NCI-H1092 treated with DMSO at 0.1 percent for 48 hours (cell line): ENCODE data around the gene GNL2.
A peak's percentile ranks its signal among the peaks of the same experiment; 100 is the strongest.
"Not testable (repeated sequence)": the region's sequence is repeated elsewhere in the genome, so short reads cannot be mapped to it uniquely, and the experiment has no call there.

Experiments used
- DNase-seq: peaks from one replicate; lab custom pipeline; 2025; lab: John Stamatoyannopoulos, UW

The GNL2 gene

DNA sequence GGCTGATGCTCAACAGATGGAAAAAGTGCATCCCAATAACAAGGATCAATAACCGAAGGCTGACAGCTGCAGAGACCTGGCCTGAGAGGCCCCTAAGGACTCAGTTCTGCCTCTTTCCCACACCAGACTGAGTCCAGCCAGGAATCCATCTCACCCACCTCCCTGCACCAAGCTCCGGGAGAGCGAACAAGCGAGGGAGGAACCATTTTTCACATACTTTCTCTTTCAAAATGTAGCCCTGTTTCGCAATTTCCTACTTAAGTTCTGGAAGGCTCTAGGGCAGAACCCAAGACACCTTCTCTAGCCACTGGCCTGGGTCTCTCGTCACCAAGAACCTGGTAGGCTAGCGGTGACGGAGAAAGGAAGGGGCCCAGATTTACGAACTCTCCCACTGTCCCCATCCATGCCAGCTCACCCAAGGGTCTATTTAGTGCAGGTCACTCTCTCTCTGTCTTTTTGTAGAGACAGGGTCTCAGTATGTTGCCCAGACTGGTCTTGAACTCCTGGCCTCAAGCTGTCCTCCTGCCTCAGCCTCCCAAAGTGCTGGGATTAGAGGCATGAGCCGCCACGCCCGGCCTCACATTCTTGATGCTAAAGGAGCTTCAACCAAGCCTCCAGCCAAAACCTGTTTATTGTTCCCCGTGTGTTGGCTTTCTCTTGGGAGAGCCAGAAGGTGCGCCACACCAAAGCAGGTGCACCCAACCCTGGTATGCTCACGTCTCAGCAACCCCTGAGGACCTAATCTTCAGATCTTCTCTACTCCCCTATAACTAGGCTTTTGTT lies 10.9 kb upstream of the GNL2 start:
- no peak for DNase-seq

GRCh38 chr1:37605806-37606474 lies 10.2 kb upstream of the GNL2 start:
- DNase-seq, result no peak

GRCh38 chr1:37605061-37605650 lies 9.4 kb upstream of the GNL2 start:
- no peak for DNase-seq

GRCh38 chr1:37602750-37603694 lies 7.3 kb upstream of the GNL2 start:
- DNase-seq, result peak; percentile 73

DNA sequence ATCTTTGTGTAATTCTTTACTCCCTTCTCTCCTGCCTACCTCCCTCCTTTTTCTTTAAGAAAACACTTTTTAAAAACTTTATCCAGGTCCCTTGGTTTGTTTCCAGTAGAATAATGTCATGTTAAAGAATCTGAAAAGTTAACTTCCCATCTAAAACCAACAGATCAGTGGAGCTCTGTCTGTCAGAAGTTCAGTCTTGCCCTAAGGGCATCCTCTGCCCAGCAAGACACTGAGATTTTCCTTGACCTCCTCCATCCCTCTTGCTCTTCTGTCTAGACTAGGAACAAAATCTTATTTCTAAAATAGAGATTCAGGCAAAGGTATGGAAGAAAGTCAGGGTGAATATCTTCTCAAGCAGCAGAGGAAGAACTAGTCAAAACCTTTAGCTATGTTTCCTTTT lies 5.7 kb upstream of the GNL2 start:
- no peak for DNase-seq

DNA sequence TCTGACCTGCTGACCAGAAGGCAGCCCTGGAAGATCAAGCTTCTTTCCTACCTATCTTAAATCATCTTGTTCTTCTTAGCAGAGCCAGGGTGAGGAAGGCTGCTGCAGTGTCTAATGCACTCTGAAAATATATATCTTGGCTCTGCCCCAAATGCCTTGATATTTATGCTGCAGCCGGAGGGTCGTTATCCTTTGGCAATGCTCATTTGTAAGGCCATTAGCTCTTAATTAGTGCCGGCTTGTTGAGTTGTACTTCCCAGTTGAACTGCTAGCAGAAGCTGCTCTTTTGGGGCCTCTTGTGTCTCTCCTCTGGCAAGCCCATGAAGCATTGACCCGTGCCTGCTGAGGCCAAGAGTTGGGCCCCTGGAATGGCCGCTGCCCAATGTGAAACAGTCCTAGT lies 4.2 kb upstream of the GNL2 start:
- peak; percentile 10 for DNase-seq

DNA sequence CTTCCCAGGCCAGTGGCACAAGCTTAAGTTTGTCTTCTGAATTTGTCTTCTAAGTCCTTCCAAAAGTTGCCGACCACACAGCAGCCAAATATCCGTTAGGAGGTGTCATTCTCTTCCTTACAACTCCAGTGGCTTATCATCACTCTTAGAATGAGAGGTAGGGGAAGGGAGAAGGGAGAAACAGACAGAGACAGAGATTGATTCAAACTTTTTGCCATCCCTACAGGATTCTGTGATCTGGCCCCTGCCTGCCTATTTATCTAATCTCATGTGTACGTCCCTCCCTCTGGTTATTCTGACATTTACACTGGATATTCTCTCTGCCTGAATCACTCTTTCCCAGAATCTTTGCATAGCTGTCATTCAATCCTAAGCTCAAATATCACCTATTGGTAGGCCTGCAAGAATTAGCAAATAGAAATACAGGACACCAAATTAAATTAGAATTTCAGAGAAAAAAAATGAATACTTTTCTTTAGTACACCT lies 488 bp upstream of the GNL2 start:
- DNase-seq, result no peak

DNA sequence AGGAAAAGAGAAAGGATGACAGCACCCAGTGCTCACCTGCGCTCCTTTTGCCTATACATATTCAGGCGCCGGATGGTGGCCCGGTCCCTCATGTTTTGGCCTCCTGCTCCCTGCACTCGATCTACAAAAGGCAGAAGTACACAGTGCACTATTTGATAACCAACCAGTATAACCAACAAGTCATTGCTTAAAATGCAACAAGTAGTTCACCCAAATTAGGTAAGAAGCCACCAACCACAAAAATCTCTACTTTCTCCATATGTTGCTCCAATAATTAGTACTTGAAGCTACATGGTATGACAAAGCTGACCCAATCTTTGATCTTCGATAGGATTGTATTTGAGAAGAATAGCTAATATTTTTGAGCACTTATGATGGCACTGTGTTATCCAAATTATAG lies 2.0 kb downstream of the GNL2 start:
- no peak for DNase-seq

DNA sequence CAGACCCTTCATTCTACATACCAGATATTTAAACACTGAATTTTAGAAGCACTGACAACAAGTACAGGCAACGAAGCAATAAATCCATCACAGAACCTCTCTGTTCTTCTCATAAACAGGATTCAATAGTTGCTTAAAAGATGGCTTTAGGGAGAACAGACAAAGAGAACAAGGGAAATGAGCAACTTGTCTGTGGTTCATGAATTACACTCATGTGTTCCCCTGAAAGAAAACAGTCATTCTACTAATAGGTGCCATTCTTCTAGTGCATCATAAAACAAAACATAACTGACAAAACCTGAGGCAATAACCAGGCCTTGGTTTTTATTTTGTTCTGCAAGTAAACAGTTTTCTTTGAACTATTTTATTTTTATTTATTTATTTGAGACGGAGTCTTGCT lies 6.8 kb downstream of the GNL2 start:
- no peak for DNase-seq

DNA sequence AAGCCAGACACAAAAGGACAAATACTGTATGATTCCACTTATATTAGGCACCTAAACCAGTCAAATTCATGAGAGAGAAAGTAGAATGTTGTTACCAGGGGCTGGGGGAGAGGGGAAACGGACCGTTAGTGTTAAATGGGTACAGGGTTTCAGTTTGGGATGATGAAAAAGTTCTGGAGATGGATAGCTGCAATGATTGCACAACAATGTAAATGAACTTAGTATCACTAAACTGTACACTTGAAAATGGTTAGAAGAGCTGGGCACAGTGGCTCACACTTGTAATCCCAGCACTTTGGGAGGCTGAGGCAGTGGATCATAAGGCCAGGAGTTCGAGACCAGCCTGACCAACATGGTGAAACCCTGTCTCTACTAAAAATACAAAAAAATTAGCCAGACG lies 11.2 kb downstream of the GNL2 start:
- not testable (repeated sequence) for DNase-seq

DNA sequence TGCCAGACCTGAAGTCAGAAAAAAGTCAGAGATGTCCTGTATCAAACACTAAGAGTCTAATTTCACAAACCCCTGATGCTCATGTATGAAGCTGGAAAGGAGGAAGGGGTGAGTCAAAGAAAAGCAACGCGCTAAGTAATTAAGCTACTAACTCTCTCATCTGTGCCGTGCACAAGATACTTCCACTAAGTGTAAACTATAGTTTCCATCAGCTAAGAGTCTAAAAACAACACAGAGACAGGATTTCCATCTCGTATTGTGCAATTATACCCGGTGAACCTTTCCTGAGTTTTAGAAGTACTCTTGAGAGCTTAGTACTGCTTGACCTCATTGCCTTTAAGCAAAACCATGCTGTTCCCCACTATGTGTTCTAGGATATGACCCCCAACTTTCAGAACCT lies 20.0 kb downstream of the GNL2 start:
- DNase-seq, result no peak

- DNase-seq, result no peak
Measured at GRCh38 chr1:37574834-37575480, 20.8 kb downstream of the GNL2 start.

GRCh38 chr1:37570528-37571334 lies 25.0 kb downstream of the GNL2 start:
- no peak for DNase-seq

DNA sequence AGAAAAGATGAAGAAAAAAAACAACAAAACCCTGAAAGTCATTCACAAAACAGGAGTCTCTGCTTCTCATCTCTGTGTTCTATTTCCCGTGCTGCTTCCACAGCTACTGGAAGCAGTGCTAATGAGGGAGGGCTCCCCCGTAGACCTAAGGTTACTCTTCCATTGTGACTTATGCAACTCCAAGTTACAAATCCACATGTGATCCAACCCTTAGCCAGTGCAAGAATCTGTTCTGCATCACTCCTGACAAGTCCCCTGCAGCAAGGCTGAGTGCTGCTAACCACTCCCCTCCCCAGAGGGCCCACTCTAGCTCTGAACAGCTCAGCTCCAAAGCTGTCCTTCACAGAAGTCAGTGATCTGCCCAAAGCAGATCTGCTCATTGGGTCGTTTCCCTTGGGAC lies 28.7 kb downstream of the GNL2 start:
- DNase-seq, result no peak

- no peak for DNase-seq
Measured at GRCh38 chr1:37564892-37565291, 30.8 kb downstream of the GNL2 start.

- DNase-seq, result no peak
Measured at GRCh38 chr1:37562984-37563383, 32.8 kb downstream of the GNL2 start.

- no peak for DNase-seq
Measured at GRCh38 chr1:37561133-37562132, 34.3 kb downstream of the GNL2 start.

DNA sequence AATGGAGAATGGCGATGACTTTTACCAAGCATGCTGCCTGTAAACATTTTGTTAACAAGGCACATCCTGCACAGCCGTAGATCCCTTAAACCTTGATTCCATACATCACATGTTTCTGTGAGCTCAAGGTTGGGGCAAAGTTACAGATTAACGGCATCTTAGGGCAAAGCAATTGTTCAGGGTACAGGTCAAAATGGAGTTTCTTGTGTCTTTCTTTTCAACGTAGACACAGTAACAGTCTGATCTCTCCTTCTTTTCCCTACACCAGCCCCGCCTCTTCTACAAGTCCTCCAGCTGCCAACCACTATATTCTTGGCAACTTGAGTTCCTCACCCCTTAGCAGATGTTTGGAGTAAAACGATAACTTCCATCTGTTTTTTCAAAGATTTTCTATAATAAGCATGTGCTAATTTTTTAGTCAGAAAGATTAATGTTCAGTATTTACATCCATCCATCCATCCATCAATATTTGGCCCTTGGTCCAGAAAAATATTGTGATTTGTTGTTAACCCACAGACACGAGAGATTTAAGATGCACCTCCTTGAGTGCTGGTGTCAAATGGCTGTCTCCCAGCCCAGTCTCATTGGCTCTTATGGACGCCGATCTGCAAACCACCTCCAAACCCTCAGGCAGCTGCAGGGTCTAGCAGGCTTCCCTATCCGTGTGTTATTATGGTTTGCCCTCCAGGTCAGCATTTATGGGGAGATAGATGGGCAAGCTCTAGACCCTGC lies 35.2 kb downstream of the GNL2 start:
- no peak for DNase-seq

- DNase-seq, result not testable (repeated sequence)
Measured at GRCh38 chr1:37559957-37560379, 35.8 kb downstream of the GNL2 start.
